Spleen (tissue), 7 donors: Measurements from ENCODE around the gene OR2M2.

Experiments used
- CTCF ChIP-seq, 11 experiments: fragments of 200-600 bp in 7 of 11; fragments of 450-650 bp in 4 of 11; sonication (generic) in 4 of 11; IDR thresholded peaks in 8 of 11; conservative IDR thresholded peaks in 3 of 11; 1 replicate in 7 of 11; 2 replicates in 4 of 11; pipeline versions ENCODE4 v1.4.0 to v1.8.0; 2016 to 2021; ENCODE audit warnings: antibody characterized with exemption in 11 of 11, inconsistent platforms in 4 of 11, mild to moderate bottlenecking in 1 of 11
- POLR2A ChIP-seq, 3 donors: fragments of 450-650 bp; IDR thresholded peaks; one replicate each; pipeline ENCODE4 v1.5.1; 2017; ENCODE audit warnings: antibody characterized with exemption in 3 of 3, mild to moderate bottlenecking in 1 of 3
- donor health status: DM: no; HTN: no; CAD: no; lungs with moderate emphysema.
- donor health status: DM: no; HTN: no; CAD: no.
- donor health status: DM: no; HTN: no; CAD: no.

GRCh38 chr1:248183996-248184395 is 9.4 kb downstream of the OR2M2 start:
- TF ChIP-seq CTCF (IDR thresholded peaks at IDR 0.05 in 8 of 11, conservative IDR thresholded peaks at IDR 0.05 in 3 of 11) (no peak), POLR2A (IDR thresholded peaks at IDR 0.05) (no peak)
